Measurements from ENCODE around the gene AQP6.

The AQP6 gene

GRCh38 chr12:49941556-49942511 is 30.9 kb upstream of the AQP6 start:
- H3K4me3 ChIP-seq (ENCODE audit: low read depth, low read length): no peak overlapping the region
- H3K27me3 ChIP-seq (ENCODE audit: insufficient read depth, low read depth, severe bottlenecking): no peaks in the 10 kb centered on the region
- no peaks in the 10 kb centered on the region for H3K9me3 ChIP-seq (ENCODE audit: severe bottlenecking)
- no peak for TF ChIP-seq CTCF (IDR thresholded peaks at IDR 0.05; ENCODE audit: low read depth, low read length)
- H3K27ac ChIP-seq: no peak overlapping the region
- no peaks in the 10 kb centered on the region for H3K36me3 ChIP-seq
- DNase-seq: no peak

GRCh38 chr12:49942512-49942893 is 30.2 kb upstream of the AQP6 start:
- TF ChIP-seq CTCF (IDR thresholded peaks at IDR 0.05; ENCODE audit: low read depth, low read length): no peak
- no peak for DNase-seq
- H3K9me3 ChIP-seq (ENCODE audit: severe bottlenecking): no peaks in the 10 kb centered on the region
- H3K4me3 ChIP-seq (ENCODE audit: low read depth, low read length): no peak overlapping the region
- H3K27me3 ChIP-seq (ENCODE audit: insufficient read depth, low read depth, severe bottlenecking): no peaks in the 10 kb centered on the region
- no peaks in the 10 kb centered on the region for H3K36me3 ChIP-seq
- H3K27ac ChIP-seq: no peak overlapping the region

- Histone ChIP-seq H3K27ac (no peak overlapping the region), H3K4me3 (ENCODE audit: low read depth, low read length) (no peak overlapping the region), H3K27me3 (ENCODE audit: insufficient read depth, low read depth, severe bottlenecking) (no peaks in the 10 kb centered on the region), H3K36me3 (no peaks in the 10 kb centered on the region), H3K9me3 (ENCODE audit: severe bottlenecking) (no peaks in the 10 kb centered on the region)
- TF ChIP-seq CTCF (IDR thresholded peaks at IDR 0.05; ENCODE audit: low read depth, low read length): no peak
- DNase-seq: no peak
Observed at GRCh38 chr12:49942921-49943624, 29.7 kb upstream of the AQP6 start.

GRCh38 chr12:49943625-49943960 is 29.2 kb upstream of the AQP6 start:
- no peak for TF ChIP-seq CTCF (IDR thresholded peaks at IDR 0.05; ENCODE audit: low read depth, low read length)
- no peaks in the 10 kb centered on the region for H3K36me3 ChIP-seq
- H3K4me3 ChIP-seq (ENCODE audit: low read depth, low read length): no peak overlapping the region

GRCh38 chr12:49944046-49944445 is 28.7 kb upstream of the AQP6 start:
- no peaks in the 10 kb centered on the region for H3K9me3 ChIP-seq (ENCODE audit: severe bottlenecking)
- no peaks in the 10 kb centered on the region for H3K36me3 ChIP-seq
- no peaks in the 10 kb centered on the region for H3K27me3 ChIP-seq (ENCODE audit: insufficient read depth, low read depth, severe bottlenecking)
- TF ChIP-seq CTCF (IDR thresholded peaks at IDR 0.05; ENCODE audit: low read depth, low read length): no peak
- no peak for DNase-seq
- H3K27ac ChIP-seq: no peak overlapping the region
- H3K4me3 ChIP-seq (ENCODE audit: low read depth, low read length): no peak overlapping the region

More at GRCh38 chr12:49943625-49943960, 29.2 kb upstream of the AQP6 start:
- DNase-seq: no peak
- Histone ChIP-seq H3K9me3 (ENCODE audit: severe bottlenecking) (no peaks in the 10 kb centered on the region), H3K27me3 (ENCODE audit: insufficient read depth, low read depth, severe bottlenecking) (no peaks in the 10 kb centered on the region), H3K27ac (no peak overlapping the region)

Measured in WERI-Rb-1 (cell line).